T-helper 22 cell (primary cell): Measurements from ENCODE around the gene KCNK18.

Source experiments
- DNase-seq: peaks from one replicate; pipeline ENCODE4 v3.0.0-alpha.2; 2020; ENCODE audit warnings: low read depth

The KCNK18 gene

DNA sequence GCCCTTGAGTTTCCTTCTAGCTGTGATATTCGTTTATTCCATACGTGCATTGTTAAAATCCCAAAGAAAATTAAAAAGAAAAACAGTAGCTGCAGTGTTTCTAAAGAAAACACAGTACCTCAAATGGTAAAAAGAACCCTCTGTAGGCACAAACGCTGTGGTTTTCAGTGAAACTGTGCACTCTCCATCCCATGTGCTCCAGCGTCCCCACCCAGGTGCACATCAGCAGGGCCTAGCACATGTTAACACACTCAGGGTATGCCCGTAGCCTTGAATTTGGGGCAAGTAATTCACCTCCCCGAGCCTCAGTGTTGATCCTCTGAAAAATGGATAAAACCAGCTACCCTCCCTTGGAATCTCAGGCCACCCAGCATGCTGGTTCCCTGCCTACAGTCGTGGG, 53.1 kb downstream of the KCNK18 start:
- DNase-seq, result no peak

GRCh38 chr10:117253908-117254307, 56.6 kb downstream of the KCNK18 start:
- no peak for DNase-seq

DNA sequence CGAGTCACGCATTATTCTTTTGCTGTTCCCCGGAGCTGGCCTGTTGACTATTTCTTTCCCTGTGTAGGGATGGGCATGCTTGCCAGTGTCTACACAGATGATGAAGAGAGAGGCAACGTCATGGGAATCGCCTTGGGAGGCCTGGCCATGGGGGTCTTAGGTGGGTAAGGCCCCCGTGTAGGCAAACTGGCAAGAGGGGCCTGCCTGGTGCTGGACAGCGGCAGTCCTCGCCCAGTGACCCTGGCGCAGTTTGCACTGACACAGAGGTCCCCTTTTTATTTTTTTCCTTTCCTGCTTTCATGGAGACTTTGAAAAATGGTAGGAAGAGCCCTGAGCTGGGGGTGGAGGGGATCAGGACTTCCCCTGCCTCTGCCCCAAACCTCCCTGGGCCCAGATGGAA, 57.0 kb downstream of the KCNK18 start:
- no peak for DNase-seq

DNA sequence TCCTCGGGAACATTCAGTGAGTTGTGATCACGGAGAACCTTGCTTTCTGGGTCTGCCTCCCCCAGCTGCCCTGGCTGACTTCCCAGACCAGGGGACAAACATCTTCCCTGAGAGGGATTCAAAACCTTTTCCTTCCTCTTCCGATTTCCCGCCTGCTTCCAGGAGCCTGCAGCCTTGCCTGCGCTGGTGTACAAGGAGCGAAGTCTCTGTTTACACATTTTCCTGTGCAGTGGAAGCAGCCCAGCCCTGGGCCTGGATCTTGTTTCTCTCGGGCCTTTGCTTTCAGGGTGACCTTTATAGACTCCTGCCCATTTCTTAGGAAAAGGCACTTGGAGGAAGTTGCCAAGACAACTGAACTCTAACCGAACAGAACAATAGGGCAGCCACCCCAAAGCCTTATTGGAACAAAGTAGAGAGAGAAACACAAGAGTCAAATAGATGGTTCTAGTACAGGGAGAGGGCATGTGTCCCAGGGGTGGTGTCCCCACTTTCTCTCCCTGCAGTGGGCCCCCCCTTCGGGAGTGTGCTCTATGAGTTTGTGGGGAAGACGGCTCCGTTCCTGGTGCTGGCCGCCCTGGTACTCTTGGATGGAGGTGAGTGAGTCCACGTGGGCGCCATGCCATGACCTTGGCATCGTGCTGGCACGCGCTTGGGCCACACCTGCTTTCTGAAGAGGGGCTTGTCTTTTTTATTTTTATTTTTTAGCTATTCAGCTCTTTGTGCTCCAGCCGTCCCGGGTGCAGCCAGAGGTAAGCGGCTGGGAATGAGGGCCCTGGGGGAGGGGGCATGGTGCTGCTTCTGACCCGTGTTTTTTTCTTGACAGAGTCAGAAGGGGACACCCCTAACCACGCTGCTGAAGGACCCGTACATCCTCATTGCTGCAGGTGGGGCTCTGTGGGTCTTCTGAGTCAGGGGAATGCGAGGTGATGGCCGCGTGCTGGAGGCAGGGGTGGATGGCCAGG, 57.8 kb downstream of the KCNK18 start:
- DNase-seq, result no peak

GRCh38 chr10:117255835-117256460, 58.7 kb downstream of the KCNK18 start:
- DNase-seq, result no peak

DNA sequence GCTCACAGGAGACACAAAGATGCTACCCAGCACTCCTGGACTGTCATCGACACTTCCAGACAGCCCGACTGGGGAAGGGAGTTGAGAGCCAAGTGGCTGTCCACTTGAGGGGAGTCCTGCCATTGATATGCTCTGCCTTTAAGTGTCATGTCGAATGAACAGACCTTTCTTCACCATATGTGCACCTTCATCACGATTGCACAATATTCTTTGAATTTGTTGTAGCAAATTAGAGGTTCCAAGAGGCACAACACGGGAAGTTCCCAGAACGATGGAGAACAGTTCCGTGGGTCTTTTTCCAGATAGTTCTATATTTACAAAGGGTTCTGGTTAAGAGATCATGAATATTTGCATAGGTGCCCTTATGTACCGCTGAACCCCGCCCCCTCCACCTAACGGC, 59.6 kb downstream of the KCNK18 start:
- DNase-seq, result no peak

- no peak for DNase-seq
Observed at GRCh38 chr10:117257721-117258120, 60.4 kb downstream of the KCNK18 start.

- DNase-seq, result no peak
Observed at GRCh38 chr10:117259279-117259678, 62.0 kb downstream of the KCNK18 start.
